Keratinocyte (primary cell): ENCODE results near the gene HCCS.

Experiments
- EZH2 ChIP-seq: IDR thresholded peaks from one replicate; pipeline ENCODE4 v1.6.1; 2012; ENCODE audit warnings: inconsistent platforms, mild to moderate bottlenecking, low read length, moderate library complexity
- TF ChIP-seq, protein P1 (sequence below), 3 experiments: IDR thresholded peaks in 1 of 3; conservative IDR thresholded peaks in 1 of 3; optimal IDR thresholded peaks in 1 of 3; 2 replicates in 2 of 3; 3 replicates in 1 of 3; pipeline versions ENCODE3 to v1.5.1; 2011; ENCODE audit warnings: low read length in 3 of 3, mild to moderate bottlenecking in 3 of 3, moderate library complexity in 2 of 3, control low read depth in 1 of 3, inconsistent platforms in 1 of 3; ENCODE audit not compliant: insufficient read depth in 2 of 3; ENCODE audit errors: extremely low read depth in 1 of 3

- TF ChIP-seq EZH2 = no peak
- TF ChIP-seq, protein P1, sequence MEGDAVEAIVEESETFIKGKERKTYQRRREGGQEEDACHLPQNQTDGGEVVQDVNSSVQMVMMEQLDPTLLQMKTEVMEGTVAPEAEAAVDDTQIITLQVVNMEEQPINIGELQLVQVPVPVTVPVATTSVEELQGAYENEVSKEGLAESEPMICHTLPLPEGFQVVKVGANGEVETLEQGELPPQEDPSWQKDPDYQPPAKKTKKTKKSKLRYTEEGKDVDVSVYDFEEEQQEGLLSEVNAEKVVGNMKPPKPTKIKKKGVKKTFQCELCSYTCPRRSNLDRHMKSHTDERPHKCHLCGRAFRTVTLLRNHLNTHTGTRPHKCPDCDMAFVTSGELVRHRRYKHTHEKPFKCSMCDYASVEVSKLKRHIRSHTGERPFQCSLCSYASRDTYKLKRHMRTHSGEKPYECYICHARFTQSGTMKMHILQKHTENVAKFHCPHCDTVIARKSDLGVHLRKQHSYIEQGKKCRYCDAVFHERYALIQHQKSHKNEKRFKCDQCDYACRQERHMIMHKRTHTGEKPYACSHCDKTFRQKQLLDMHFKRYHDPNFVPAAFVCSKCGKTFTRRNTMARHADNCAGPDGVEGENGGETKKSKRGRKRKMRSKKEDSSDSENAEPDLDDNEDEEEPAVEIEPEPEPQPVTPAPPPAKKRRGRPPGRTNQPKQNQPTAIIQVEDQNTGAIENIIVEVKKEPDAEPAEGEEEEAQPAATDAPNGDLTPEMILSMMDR (optimal IDR thresholded peaks at IDR 0.05 in 1 of 3, IDR thresholded peaks at IDR 0.05 in 1 of 3, conservative IDR thresholded peaks at IDR 0.05 in 1 of 3; ENCODE audit: extremely low read depth in 1 of 3, insufficient read depth in 2 of 3, low read length in 3 of 3) = no peak
These were observed 21.3 kb upstream of the HCCS start for GRCh38 chrX:11089802-11090201.
